Lower lobe of right lung (tissue), 2 donors: ENCODE data around the gene NOTCH4. TPM values are rescaled to one million over a fixed set of nuclear protein-coding genes. Genes with fewer than 3 reads are reported as not detected.

Experiments
- ATAC-seq, 2 donors: fragments of 200-7000 bp; cut with Tn5 transposase; one replicate each; pipeline ENCODE4 v1.9.1; 2020 to 2022; ENCODE audit warnings: mild to moderate bottlenecking in 2 of 2, moderate library complexity in 2 of 2
- DNase-seq: peaks from one replicate; pipeline ENCODE4 v3.0.0-alpha.2; 2020
- H3K27ac ChIP-seq: fragments of 200-600 bp; one replicate; pipeline ENCODE4 v1.8.0; 2022
- H3K27me3 ChIP-seq: fragments of 200-600 bp; one replicate; pipeline ENCODE4 v1.8.0; 2022; ENCODE audit warnings: low read depth
- H3K36me3 ChIP-seq: fragments of 200-600 bp; one replicate; pipeline ENCODE4 v1.8.0; 2022; ENCODE audit warnings: mild to moderate bottlenecking
- H3K4me1 ChIP-seq: fragments of 200-600 bp; one replicate; pipeline ENCODE4 v1.8.0; 2022
- H3K4me3 ChIP-seq: fragments of 200-600 bp; one replicate; pipeline ENCODE4 v1.8.0; 2022; ENCODE audit warnings: mild to moderate bottlenecking
- H3K9me3 ChIP-seq: fragments of 200-600 bp; one replicate; pipeline ENCODE4 v1.8.0; 2022
- CTCF ChIP-seq: fragments of 200-600 bp; IDR thresholded peaks from one replicate; pipeline ENCODE4 v1.8.0; 2022; ENCODE audit warnings: antibody characterized with exemption, mild to moderate bottlenecking
- intact Hi-C: fragments of 100-400 bp; cut with DNase I; formaldehyde crosslinking; loops from one replicate; pipeline ENCODE4 v1.11.0; 2022
- total RNA-seq: library from RNA; stranded (reverse); fragmentation: NEBNext Ultra II Directional; extraction: Animal tissue kit (Norgen Biotek cat#: 25700); gene quantifications from one replicate; pipeline ENCODE4 v1.2.1, GENCODE V29; 2021
- donor health status: DM: no; HTN: yes; CAD: no; lungs with severe emphysema.

The NOTCH4 gene
- total RNA-seq, 1 donor from 2014 or later: 63.6 TPM

- intact Hi-C loops: no loop called here
- peak; percentile 16 to 28 for ATAC-seq
- DNase-seq: no peak
These were observed 46.6 kb downstream of the NOTCH4 start for GRCh38 chr6:32177183-32177787.

GRCh38 chr6:32176476-32177182 lies 47.2 kb downstream of the NOTCH4 start:
- DNase-seq: no peak
- Histone ChIP-seq H3K36me3 (peaks cover 22% of the 10 kb centered on the region), H3K9me3 (no peaks in the 10 kb centered on the region), H3K27me3 (no peaks in the 10 kb centered on the region), H3K4me3 (peak overlapping the region; percentile 76), H3K27ac (peak overlapping the region; percentile 94), H3K4me1 (peaks cover 45% of the 10 kb centered on the region)
- no peak for TF ChIP-seq CTCF
- intact Hi-C loops: no loop called here
- ATAC-seq: peak in 1 of 2 donors; percentile 0

More at GRCh38 chr6:32177183-32177787, 46.6 kb downstream of the NOTCH4 start:
- no peak for TF ChIP-seq CTCF
- peaks cover 22% of the 10 kb centered on the region for H3K36me3 ChIP-seq
- peaks cover 45% of the 10 kb centered on the region for H3K4me1 ChIP-seq
- H3K27me3 ChIP-seq: no peaks in the 10 kb centered on the region
- H3K4me3 ChIP-seq: peak overlapping the region; percentile 76
- H3K27ac ChIP-seq: peak overlapping the region; percentile 94
- no peaks in the 10 kb centered on the region for H3K9me3 ChIP-seq

- intact Hi-C loops: no loop called here
- no peaks in the 10 kb centered on the region for H3K27me3 ChIP-seq
- TF ChIP-seq CTCF: no peak
- DNase-seq: peak; percentile 96
- no peaks in the 10 kb centered on the region for H3K9me3 ChIP-seq
- peaks cover 17% of the 10 kb centered on the region for H3K36me3 ChIP-seq
- peak within 1 kb of the TSS; percentile 76 for H3K4me3 ChIP-seq
- H3K27ac ChIP-seq: peak within 1 kb of the TSS; percentile 94
- peaks cover 45% of the 10 kb centered on the region for H3K4me1 ChIP-seq
- ATAC-seq: peak; percentile 78 to 82
These were observed 48.0 kb downstream of the NOTCH4 start, which contains the start of gene AGPAT1 for GRCh38 chr6:32175711-32176475. TSS of gene AGPAT1 (minus strand) at chr6:32176084. CDS start at chr6:32171496, 4,588 bp downstream.

GRCh38 chr6:32175322-32175710 lies 48.6 kb downstream of the NOTCH4 start:
- no peak for TF ChIP-seq CTCF
- Histone ChIP-seq H3K4me1 (peaks cover 45% of the 10 kb centered on the region), H3K4me3 (peak overlapping the region; percentile 76), H3K27ac (peak overlapping the region; percentile 94), H3K9me3 (no peaks in the 10 kb centered on the region), H3K36me3 (peaks cover 17% of the 10 kb centered on the region), H3K27me3 (no peaks in the 10 kb centered on the region)
- no peak for ATAC-seq
- no peak for DNase-seq
- intact Hi-C loops: no loop called here

GRCh38 chr6:32174416-32174815 lies 49.5 kb downstream of the NOTCH4 start:
- no peak overlapping the region for H3K4me3 ChIP-seq
- H3K27ac ChIP-seq: no peak overlapping the region
- no peak for TF ChIP-seq CTCF
- intact Hi-C loops: no loop called here
- no peaks in the 10 kb centered on the region for H3K27me3 ChIP-seq
- peaks cover 17% of the 10 kb centered on the region for H3K36me3 ChIP-seq
- DNase-seq: no peak
- H3K9me3 ChIP-seq: no peaks in the 10 kb centered on the region
- H3K4me1 ChIP-seq: peaks cover 37% of the 10 kb centered on the region
- ATAC-seq: no peak
